SK-N-SH (cell line): ENCODE results near the gene AKAP17A.

Source experiments
- CTCF ChIP-seq: fragments of 200-600 bp; sonication (generic); IDR thresholded peaks from 2 replicates; pipeline ENCODE4 v1.6.1; 2017; ENCODE audit warnings: antibody characterized with exemption, mild to moderate bottlenecking, moderate library complexity
- EP300 ChIP-seq, 2 experiments: IDR thresholded peaks; 2 replicates each; pipeline versions ENCODE4 v1.4.0 to v1.6.1; 2012; ENCODE audit warnings: borderline replicate concordance in 1 of 2, low read depth in 1 of 2, low read length in 1 of 2
- EZH2phosphoT487 ChIP-seq: fragments of 200-600 bp; sonication (generic); IDR thresholded peaks from 2 replicates; pipeline ENCODE4 v1.6.1; 2017; ENCODE audit warnings: low read depth, mixed run types, mild to moderate bottlenecking, antibody characterized with exemption, moderate library complexity, borderline replicate concordance
- GABPA ChIP-seq: IDR thresholded peaks from 2 replicates; pipeline ENCODE4 v1.4.0; 2012; ENCODE audit warnings: low read depth, mild to moderate bottlenecking
- MAX ChIP-seq: IDR thresholded peaks from 2 replicates; pipeline ENCODE4 v1.4.0; 2012; ENCODE audit warnings: low read depth
- MXI1 ChIP-seq: IDR thresholded peaks from 2 replicates; pipeline ENCODE4 v1.6.1; 2012; ENCODE audit warnings: mild to moderate bottlenecking, low read depth, low read length, improper control_type of control experiment
- POLR2AphosphoS5 ChIP-seq: IDR thresholded peaks from 2 replicates; pipeline ENCODE4 v1.6.1; 2012; ENCODE audit warnings: low read depth, low read length
- RCOR1 ChIP-seq: fragments of 150-350 bp; IDR thresholded peaks from 2 replicates; pipeline ENCODE4 v1.6.1; 2017; ENCODE audit warnings: antibody characterized with exemption, low read length
- SMC3 ChIP-seq: IDR thresholded peaks from 2 replicates; pipeline ENCODE4 v1.6.1; 2012; ENCODE audit warnings: low read depth, low read length, improper control_type of control experiment

GRCh38 chrX:1558761-1559468 lies 32.5 kb upstream of the AKAP17A start:
- no peak for TF ChIP-seq POLR2AphosphoS5
- no peak for TF ChIP-seq GABPA
- no peak for TF ChIP-seq CTCF
- TF ChIP-seq EZH2phosphoT487: no peak
- TF ChIP-seq EP300 (IDR thresholded peaks at IDR 0.05; ENCODE audit: borderline replicate concordance in 1 of 2, low read depth in 1 of 2, low read length in 1 of 2): no peak
- TF ChIP-seq MAX: no peak
- TF ChIP-seq MXI1: no peak
- no peak for TF ChIP-seq RCOR1
- no peak for TF ChIP-seq SMC3
